HepG2 (cell line): ENCODE results near the gene FUT6. TPM values are rescaled to one million over a fixed set of nuclear protein-coding genes. Genes with fewer than 3 reads are reported as not detected.

Experiments
- ARNTL ChIP-seq: sonication (generic); formaldehyde crosslinking; IDR thresholded peaks from 2 replicates; pipeline ENCODE4 v1.4.0; 2020; ENCODE audit warnings: mild to moderate bottlenecking, missing genetic modification reagents
- CENPT ChIP-seq: sonication (generic); formaldehyde crosslinking; IDR thresholded peaks from 2 replicates; pipeline ENCODE4 v1.8.0; 2022; ENCODE audit warnings: low read depth, mild to moderate bottlenecking, moderate library complexity, missing genetic modification reagents
- HMGA1 ChIP-seq: sonication (generic); formaldehyde crosslinking; conservative IDR thresholded peaks from 2 replicates; pipeline ENCODE4 v1.4.0; 2020; ENCODE audit warnings: missing genetic modification reagents
- KLF12 ChIP-seq: sonication (generic); formaldehyde crosslinking; IDR thresholded peaks from 2 replicates; pipeline ENCODE4 v1.4.0; 2020; ENCODE audit warnings: missing genetic modification reagents, borderline replicate concordance
- MATR3 ChIP-seq: sonication (generic); formaldehyde crosslinking; IDR thresholded peaks from 2 replicates; pipeline ENCODE4 v1.4.0; 2020; ENCODE audit warnings: missing genetic modification reagents
- NCOA2 ChIP-seq: sonication (generic); formaldehyde crosslinking; IDR thresholded peaks from 2 replicates; pipeline ENCODE4 v1.8.0; 2022; ENCODE audit warnings: inconsistent platforms
- NFYB ChIP-seq: sonication (generic); formaldehyde crosslinking; IDR thresholded peaks from 2 replicates; pipeline ENCODE4 v1.4.0; 2020; ENCODE audit warnings: missing genetic modification reagents
- NR3C1 ChIP-seq: sonication (generic); formaldehyde crosslinking; IDR thresholded peaks from 2 replicates; pipeline ENCODE4 v1.4.0; 2020; ENCODE audit warnings: missing genetic modification reagents
- ONECUT2 ChIP-seq: sonication (generic); formaldehyde crosslinking; IDR thresholded peaks from 2 replicates; pipeline ENCODE4 v1.4.0; 2020; ENCODE audit warnings: missing genetic modification reagents
- PRDM10 ChIP-seq: sonication (generic); formaldehyde crosslinking; IDR thresholded peaks from 2 replicates; pipeline ENCODE4 v1.4.0; 2020; ENCODE audit warnings: low read depth, missing genetic modification reagents
- RBAK ChIP-seq: sonication (generic); formaldehyde crosslinking; IDR thresholded peaks from 2 replicates; pipeline ENCODE4 v1.5.1; 2020; ENCODE audit warnings: mild to moderate bottlenecking, missing genetic modification reagents
- SATB2 ChIP-seq: sonication (generic); formaldehyde crosslinking; IDR thresholded peaks from 2 replicates; pipeline ENCODE4 v1.5.0; 2020; ENCODE audit warnings: missing genetic modification reagents
- THRA ChIP-seq: sonication (generic); formaldehyde crosslinking; IDR thresholded peaks from 2 replicates; pipeline ENCODE4 v1.4.0; 2020; ENCODE audit warnings: missing genetic modification reagents, borderline replicate concordance
- ZGPAT ChIP-seq: IDR thresholded peaks from 2 replicates; pipeline ENCODE4 v1.6.1; 2016; ENCODE audit warnings: mild to moderate bottlenecking
- ZNF18 ChIP-seq: sonication (generic); formaldehyde crosslinking; IDR thresholded peaks from 2 replicates; pipeline ENCODE4 v1.8.0; 2022; ENCODE audit warnings: mild to moderate bottlenecking, missing genetic modification reagents; ENCODE audit not compliant: insufficient replicate concordance
- ZNF20 ChIP-seq: sonication (generic); formaldehyde crosslinking; IDR thresholded peaks from 2 replicates; pipeline ENCODE4 v1.4.0; 2020; ENCODE audit warnings: mild to moderate bottlenecking, moderate library complexity, missing genetic modification reagents
- ZNF234 ChIP-seq: sonication (generic); formaldehyde crosslinking; conservative IDR thresholded peaks from 2 replicates; pipeline ENCODE4 v1.5.1; 2020; ENCODE audit warnings: mild to moderate bottlenecking, missing genetic modification reagents
- ZNF263 ChIP-seq: sonication (generic); formaldehyde crosslinking; IDR thresholded peaks from 2 replicates; pipeline ENCODE4 v1.4.0; 2020; ENCODE audit warnings: missing genetic modification reagents
- ZNF790 ChIP-seq: sonication (generic); formaldehyde crosslinking; IDR thresholded peaks from 2 replicates; pipeline ENCODE4 v1.8.0; 2022; ENCODE audit warnings: missing genetic modification reagents, mild to moderate bottlenecking, borderline replicate concordance
- ZSCAN21 ChIP-seq: sonication (generic); formaldehyde crosslinking; IDR thresholded peaks from 2 replicates; pipeline ENCODE4 v1.8.0; 2022; ENCODE audit warnings: mild to moderate bottlenecking, missing genetic modification reagents, moderate library complexity, borderline replicate concordance
- ZSCAN29 ChIP-seq: sonication (generic); formaldehyde crosslinking; conservative IDR thresholded peaks from 2 replicates; pipeline ENCODE4 v1.4.0; 2020; ENCODE audit warnings: mild to moderate bottlenecking, missing genetic modification reagents
- ZSCAN31 ChIP-seq: sonication (generic); formaldehyde crosslinking; IDR thresholded peaks from 2 replicates; pipeline ENCODE4 v1.5.0; 2020; ENCODE audit warnings: low read depth, mild to moderate bottlenecking, missing genetic modification reagents
- polyA plus RNA-seq, 8 experiments: library from polyadenylated mRNA; depleted of rRNA in 3 of 8; stranded (reverse) in 7 of 8; unstranded in 1 of 8; fragments of >200 nt; fragmentation: Illumina TruSeq in 4 of 8; extraction: Trizol in 4 of 8; gene quantifications; 2 replicates each; pipeline versions ENCODE4 v1.2.1 to v1.2.3, GENCODE V29; 2011 to 2016; ENCODE audit warnings: low read depth in 4 of 8, missing spikeins in 1 of 8, mixed read lengths in 1 of 8; ENCODE audit not compliant: insufficient read depth in 1 of 8
- total RNA-seq, 5 experiments: library from RNA; depleted of rRNA; stranded (reverse); fragments of >200 nt; fragmentation: Illumina TruSeq; extraction: Trizol; gene quantifications; 2 replicates each; pipeline ENCODE4 v1.2.3, GENCODE V29; 2016; ENCODE audit warnings: low read depth in 1 of 5

Gene FUT6
- total and polyA plus RNA-seq, 2 of the 13 experiments (the other 11 are each of a cell fraction or from before 2014, with no cell fraction given) = 8.2 to 27.7 TPM

DNA sequence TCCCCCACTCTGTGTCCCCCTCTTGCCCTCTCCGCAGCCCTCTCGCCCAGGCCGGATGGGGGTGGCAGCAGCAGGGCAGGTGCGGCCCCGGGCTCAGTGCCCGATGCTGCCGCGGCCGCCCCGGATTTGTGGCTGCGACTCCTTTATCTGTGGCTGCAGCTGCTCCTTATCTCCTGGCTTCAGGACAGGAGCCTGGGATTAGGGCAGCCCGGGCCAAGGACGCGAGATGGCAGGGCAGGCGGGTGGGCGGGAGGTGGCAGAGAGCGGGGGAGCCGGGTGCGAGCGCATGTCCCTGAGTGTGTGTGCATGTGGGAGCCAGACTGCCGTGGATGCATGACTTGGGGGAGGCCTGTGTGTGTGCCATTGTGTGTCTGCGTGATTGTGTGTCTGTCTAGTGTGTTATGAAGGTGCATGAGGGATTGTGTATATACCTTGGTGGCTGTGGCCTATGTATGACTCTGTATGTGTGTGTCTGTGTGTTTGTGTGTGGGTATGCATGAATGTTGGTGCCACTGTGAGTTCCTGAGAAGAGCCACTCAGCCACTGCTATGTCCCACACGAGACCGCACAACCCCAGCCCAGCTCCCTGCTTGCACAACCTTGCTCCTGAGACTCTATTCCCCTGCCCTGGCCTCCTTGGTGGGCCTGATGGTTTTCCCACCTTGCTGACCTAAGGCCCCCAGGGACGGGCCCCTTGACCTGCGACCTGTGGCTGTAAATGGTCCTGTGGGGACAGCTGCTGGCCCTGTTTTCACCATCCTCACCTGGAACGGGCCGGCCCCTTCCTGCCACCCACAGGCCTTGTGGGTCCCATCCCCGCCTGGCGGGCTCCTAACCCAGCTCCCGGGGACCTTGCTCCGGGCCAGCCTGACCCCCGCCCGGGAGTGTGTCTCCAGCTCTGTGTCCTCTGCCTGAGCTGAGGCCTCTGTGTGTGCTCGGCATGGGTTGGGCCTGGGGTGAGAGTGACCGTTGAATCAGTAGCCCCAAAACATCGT is 40.0 kb downstream of the FUT6 start (continued):
- TF ChIP-seq ZNF20 (CRISPR knock-in tag) = no peak
- TF ChIP-seq NCOA2 (CRISPR knock-in tag) = no peak; the same call in 1 of the 2 replicates
- TF ChIP-seq MATR3 (CRISPR knock-in tag) = no peak
- 0 out of 2 replicates have a peak, but pooled peaks have one; percentile 66 for TF ChIP-seq ZSCAN31 (CRISPR knock-in tag)
- no peak for TF ChIP-seq ZNF263 (CRISPR knock-in tag)
- TF ChIP-seq CENPT = no peak
- no peak for TF ChIP-seq SATB2 (CRISPR knock-in tag)
- TF ChIP-seq ZSCAN29 (CRISPR knock-in tag) = no peak
- TF ChIP-seq ZNF234 (CRISPR knock-in tag) = no peak
- TF ChIP-seq NR3C1 (CRISPR knock-in tag) = no peak
- TF ChIP-seq ONECUT2 (CRISPR knock-in tag) = no peak
- no peak for TF ChIP-seq HMGA1
- no peak for TF ChIP-seq ARNTL (CRISPR knock-in tag)
- TF ChIP-seq ZNF18 = no peak
- no peak for TF ChIP-seq ZNF790 (CRISPR knock-in tag)
- no peak for TF ChIP-seq ZGPAT (CRISPR knock-in tag)
- TF ChIP-seq RBAK (CRISPR knock-in tag) = no peak
- TF ChIP-seq NFYB = no peak
- no peak for TF ChIP-seq KLF12 (CRISPR knock-in tag)
- TF ChIP-seq ZSCAN21 (CRISPR knock-in tag) = 0 out of 2 replicates have a peak, but pooled peaks have one; percentile 27
- peak; percentile 67; the same call in 1 of the 2 replicates for TF ChIP-seq THRA (CRISPR knock-in tag)
- TF ChIP-seq PRDM10 (CRISPR knock-in tag) = no peak
